Colonic mucosa (tissue), 4 donors: Measurements from ENCODE around the gene RBM46. TPM values are rescaled to one million over a fixed set of nuclear protein-coding genes. Genes with fewer than 3 reads are reported as not detected.

Source experiments
- DNase-seq: peaks from one replicate; pipeline ENCODE4 v3.0.0-alpha.2; 2020
- H3K27ac ChIP-seq: fragments of 200-600 bp; one replicate; pipeline ENCODE4 v1.8.0; 2021
- H3K27me3 ChIP-seq: fragments of 200-600 bp; one replicate; pipeline ENCODE4 v1.8.0; 2021
- H3K36me3 ChIP-seq: fragments of 200-600 bp; one replicate; pipeline ENCODE4 v1.8.0; 2021
- H3K4me1 ChIP-seq: fragments of 200-600 bp; one replicate; pipeline ENCODE4 v1.8.0; 2021; ENCODE audit warnings: mild to moderate bottlenecking
- H3K4me3 ChIP-seq: fragments of 200-600 bp; one replicate; pipeline ENCODE4 v1.8.0; 2021
- H3K9ac ChIP-seq, 2 donors: one replicate each; pipeline ENCODE4 v1.7.0; 2013; ENCODE audit warnings: control low read depth in 2 of 2, low read depth in 2 of 2, low read length in 2 of 2
- H3K9me3 ChIP-seq: fragments of 200-600 bp; one replicate; pipeline ENCODE4 v1.8.0; 2021
- CTCF ChIP-seq: fragments of 200-600 bp; IDR thresholded peaks from one replicate; pipeline ENCODE4 v1.8.0; 2022; ENCODE audit warnings: antibody characterized with exemption, mild to moderate bottlenecking
- intact Hi-C: fragments of 100-400 bp; cut with DNase I; formaldehyde crosslinking; loops from one replicate; pipeline ENCODE4 v1.14.1; 2022
- total RNA-seq, 2 donors: library from RNA; stranded (reverse); fragmentation: NEBNext Ultra II Directional in 1 of 2; extraction: Animal tissue kit (Norgen Biotek cat#: 25700) in 1 of 2; gene quantifications; one replicate each; pipeline ENCODE4 v1.2.1, GENCODE V29; 2021
- donor health status: healthy.
- donor health status: DM: no; HTN: no; CAD: no.
- donor health status: DM: no; HTN: no; CAD: no.

RBM46 gene
- total RNA-seq, 2 donors from 2014 or later: not detected

GRCh38 chr4:154739111-154739510, 42.0 kb upstream of the RBM46 start:
- no peak overlapping the region for H3K27ac ChIP-seq
- intact Hi-C loops: no loop called here
- DNase-seq: no peak
- no peak overlapping the region for H3K9ac ChIP-seq
- no peaks in the 10 kb centered on the region for H3K4me1 ChIP-seq
- H3K4me3 ChIP-seq: no peak overlapping the region
- peaks cover 14% of the 10 kb centered on the region for H3K27me3 ChIP-seq
- H3K9me3 ChIP-seq: no peaks in the 10 kb centered on the region
- H3K36me3 ChIP-seq: no peaks in the 10 kb centered on the region
- TF ChIP-seq CTCF: no peak

GRCh38 chr4:154740462-154740861, 40.6 kb upstream of the RBM46 start:
- DNase-seq: no peak
- peaks cover 4% of the 10 kb centered on the region for H3K4me1 ChIP-seq
- intact Hi-C loops: no loop called here
- no peak overlapping the region for H3K27ac ChIP-seq
- H3K9me3 ChIP-seq: no peaks in the 10 kb centered on the region
- no peak for TF ChIP-seq CTCF
- peaks cover 21% of the 10 kb centered on the region for H3K27me3 ChIP-seq
- H3K9ac ChIP-seq: no peak overlapping the region
- no peaks in the 10 kb centered on the region for H3K36me3 ChIP-seq
- no peak overlapping the region for H3K4me3 ChIP-seq

GRCh38 chr4:154741131-154741665, 39.9 kb upstream of the RBM46 start:
- H3K4me1 ChIP-seq: peaks cover 4% of the 10 kb centered on the region
- H3K9ac ChIP-seq: no peak overlapping the region
- no peak overlapping the region for H3K4me3 ChIP-seq
- TF ChIP-seq CTCF: no peak
- peaks cover 21% of the 10 kb centered on the region for H3K27me3 ChIP-seq
- H3K36me3 ChIP-seq: no peaks in the 10 kb centered on the region
- intact Hi-C loops: no loop called here
- DNase-seq: no peak
- H3K9me3 ChIP-seq: no peaks in the 10 kb centered on the region
- H3K27ac ChIP-seq: no peak overlapping the region

- no peaks in the 10 kb centered on the region for H3K36me3 ChIP-seq
- no peak overlapping the region for H3K9ac ChIP-seq
- H3K27ac ChIP-seq: no peak overlapping the region
- H3K4me1 ChIP-seq: peaks cover 4% of the 10 kb centered on the region
- no peaks in the 10 kb centered on the region for H3K9me3 ChIP-seq
- no peak for TF ChIP-seq CTCF
- no peak for DNase-seq
- intact Hi-C loops: no loop called here
- H3K4me3 ChIP-seq: no peak overlapping the region
- H3K27me3 ChIP-seq: peaks cover 21% of the 10 kb centered on the region
Observed at GRCh38 chr4:154741922-154742850, 38.9 kb upstream of the RBM46 start.

- Histone ChIP-seq H3K9ac (no peak within 1 kb of the TSS), H3K36me3 (no peaks in the 10 kb centered on the region), H3K27ac (no peak within 1 kb of the TSS), H3K9me3 (no peaks in the 10 kb centered on the region), H3K27me3 (peaks cover 21% of the 10 kb centered on the region), H3K4me3 (peak within 1 kb of the TSS; percentile 43), H3K4me1 (peaks cover 4% of the 10 kb centered on the region)
- DNase-seq: peak; percentile 82
- intact Hi-C loops: no loop called here
- peak; percentile 31 for TF ChIP-seq CTCF
Observed at GRCh38 chr4:154743683-154744340, 37.3 kb upstream of the RBM46 start, which contains the start of gene LRAT. Gene LRAT, plus strand, starts transcription at chr4:154744000. Its CDS starts 327 bp downstream, at chr4:154744327.
